HUES48 (cell line): ENCODE data around the gene FNDC5.
A peak's percentile ranks its signal among the peaks of the same experiment; 100 is the strongest.

Experiments
- H3K27ac ChIP-seq: one replicate; pipeline ENCODE4 v1.7.0; 2013; ENCODE audit warnings: low read depth, low read length, inconsistent platforms
- H3K27me3 ChIP-seq: 2 replicates; pipeline ENCODE4 v1.6.1; 2013; ENCODE audit warnings: mild to moderate bottlenecking, low read length; ENCODE audit not compliant: control insufficient read depth, insufficient read depth
- H3K36me3 ChIP-seq: 2 replicates; pipeline ENCODE4 v1.6.1; 2013; ENCODE audit warnings: low read length; ENCODE audit not compliant: control insufficient read depth, insufficient read depth
- H3K4me1 ChIP-seq: 2 replicates; pipeline ENCODE4 v1.6.1; 2013; ENCODE audit warnings: mild to moderate bottlenecking, low read length; ENCODE audit not compliant: control insufficient read depth, insufficient read depth
- H3K4me3 ChIP-seq: 2 replicates; pipeline ENCODE4 v1.5.1; 2013; ENCODE audit warnings: mild to moderate bottlenecking, low read depth, low read length
- H3K9ac ChIP-seq: 2 replicates; pipeline ENCODE4 v1.6.1; 2013; ENCODE audit warnings: mild to moderate bottlenecking, low read depth, low read length, moderate library complexity
- H3K9me3 ChIP-seq: 2 replicates; pipeline ENCODE4 v1.6.1; 2013; ENCODE audit warnings: low read length; ENCODE audit not compliant: control insufficient read depth, insufficient read depth

Gene FNDC5

DNA sequence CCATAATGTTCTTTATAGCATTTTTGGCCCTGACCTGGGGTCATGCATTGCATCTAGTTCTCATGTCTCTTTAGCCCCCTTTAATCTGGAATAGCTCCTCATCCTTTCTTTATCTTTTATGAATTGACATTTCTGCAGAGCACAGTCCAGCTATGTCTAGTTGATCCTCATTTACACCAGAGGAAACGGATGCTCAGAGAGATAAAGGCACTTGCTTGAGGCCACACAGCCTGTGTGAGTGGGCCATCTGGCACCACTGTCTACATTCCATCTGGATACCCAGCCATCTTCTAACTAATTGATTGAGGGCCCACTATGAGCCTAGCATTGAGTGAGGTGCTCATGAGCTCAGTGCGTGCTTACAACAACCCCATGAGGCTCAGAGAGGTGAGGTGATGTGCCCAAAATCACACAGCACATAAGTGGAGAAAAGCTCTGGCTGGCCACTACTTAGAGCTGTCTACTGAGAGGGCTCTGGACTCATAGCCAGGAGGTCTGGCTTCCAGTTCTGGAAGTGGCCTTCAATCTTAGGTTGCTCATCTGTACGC is 19.1 kb upstream of the FNDC5 start:
- Histone ChIP-seq H3K9me3 (no peaks in the 10 kb centered on the region), H3K4me3 (no peak overlapping the region), H3K27ac (no peak overlapping the region), H3K36me3 (no peaks in the 10 kb centered on the region), H3K27me3 (peaks cover 69% of the 10 kb centered on the region), H3K9ac (no peak overlapping the region), H3K4me1 (peaks cover 3% of the 10 kb centered on the region; the same call in 1 of the 2 replicates)

DNA sequence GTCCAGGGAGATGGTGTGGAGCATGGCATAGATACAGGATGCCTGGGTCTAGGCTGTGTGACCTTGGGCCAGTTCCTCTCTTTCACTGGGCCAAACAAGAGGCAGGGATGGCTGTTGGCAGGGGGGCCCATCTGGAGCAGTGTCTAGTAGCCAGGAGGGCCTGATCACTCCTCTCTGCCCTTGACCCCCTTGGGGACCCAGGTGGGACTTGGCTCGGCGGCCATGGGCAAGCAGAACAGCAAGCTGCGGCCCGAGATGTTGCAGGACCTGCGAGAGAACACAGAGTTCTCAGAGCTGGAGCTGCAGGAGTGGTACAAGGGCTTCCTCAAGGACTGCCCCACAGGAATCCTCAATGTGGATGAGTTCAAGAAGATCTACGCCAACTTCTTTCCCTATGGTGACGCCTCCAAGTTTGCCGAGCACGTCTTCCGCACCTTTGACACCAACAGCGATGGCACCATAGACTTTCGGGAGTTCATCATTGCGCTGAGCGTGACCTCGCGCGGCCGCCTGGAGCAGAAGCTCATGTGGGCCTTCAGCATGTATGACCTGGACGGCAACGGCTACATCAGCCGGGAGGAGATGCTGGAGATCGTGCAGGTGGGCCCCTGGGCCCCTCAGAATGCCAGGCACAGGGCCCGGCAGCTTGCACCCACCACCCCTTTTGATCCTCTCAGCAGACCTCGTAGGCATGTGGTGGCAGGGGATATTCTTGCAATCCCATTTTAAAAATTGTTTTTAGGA is 18.1 kb upstream of the FNDC5 start:
- Histone ChIP-seq H3K9ac (no peak overlapping the region), H3K4me3 (no peak overlapping the region), H3K9me3 (no peaks in the 10 kb centered on the region), H3K27me3 (peaks cover 72% of the 10 kb centered on the region), H3K27ac (no peak overlapping the region), H3K4me1 (no peaks in the 10 kb centered on the region; the same call in 1 of the 2 replicates), H3K36me3 (no peaks in the 10 kb centered on the region)

DNA sequence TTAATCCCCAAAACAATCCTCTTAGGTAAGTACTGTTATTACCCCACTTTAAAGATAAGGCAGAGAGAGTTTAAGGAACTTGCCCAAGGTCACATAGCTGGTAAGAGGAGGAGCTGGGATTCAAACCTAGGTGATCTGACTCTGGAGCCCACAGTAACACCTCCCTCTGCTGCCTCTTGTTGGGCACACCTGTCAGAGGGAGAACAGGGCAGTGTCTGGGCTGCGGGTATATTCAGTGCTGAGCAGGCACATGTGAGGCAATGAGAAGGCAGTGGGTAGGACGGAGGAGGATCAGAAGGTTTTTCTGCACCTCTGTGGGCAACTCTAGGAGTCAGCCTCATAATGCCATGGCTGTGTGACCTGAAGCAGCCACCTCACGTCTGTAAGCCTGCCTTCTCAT is 17.4 kb upstream of the FNDC5 start:
- Histone ChIP-seq H3K27me3 (peaks cover 72% of the 10 kb centered on the region), H3K4me3 (no peak overlapping the region), H3K36me3 (no peaks in the 10 kb centered on the region), H3K9ac (no peak overlapping the region), H3K9me3 (no peaks in the 10 kb centered on the region), H3K27ac (no peak overlapping the region), H3K4me1 (no peaks in the 10 kb centered on the region; the same call in 1 of the 2 replicates)

DNA sequence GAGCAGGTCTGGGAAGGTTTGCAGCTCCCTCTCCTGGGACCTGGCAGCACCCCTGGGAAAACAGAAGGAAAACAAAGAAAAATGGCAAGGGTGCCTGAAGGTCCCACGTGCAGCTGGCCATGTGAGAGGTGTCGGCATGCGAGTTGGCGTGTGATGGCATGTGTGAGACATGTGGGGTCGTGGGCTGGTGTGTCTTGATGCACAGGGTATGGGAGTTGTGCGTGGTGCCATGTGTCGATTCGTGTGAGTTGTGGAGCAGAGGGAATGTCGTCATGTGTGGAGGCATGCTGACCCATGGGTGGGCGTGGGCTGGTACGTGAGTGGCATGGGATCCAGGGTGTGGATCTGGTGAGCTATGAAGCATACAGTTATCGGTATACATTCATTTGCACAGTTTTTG is 16.9 kb upstream of the FNDC5 start:
- H3K4me3 ChIP-seq, result no peak overlapping the region
- H3K9me3 ChIP-seq, result no peaks in the 10 kb centered on the region
- no peaks in the 10 kb centered on the region; the same call in 1 of the 2 replicates for H3K4me1 ChIP-seq
- no peak overlapping the region for H3K9ac ChIP-seq
- no peaks in the 10 kb centered on the region for H3K36me3 ChIP-seq
- H3K27me3 ChIP-seq, result peaks cover 70% of the 10 kb centered on the region
- H3K27ac ChIP-seq, result no peak overlapping the region

DNA sequence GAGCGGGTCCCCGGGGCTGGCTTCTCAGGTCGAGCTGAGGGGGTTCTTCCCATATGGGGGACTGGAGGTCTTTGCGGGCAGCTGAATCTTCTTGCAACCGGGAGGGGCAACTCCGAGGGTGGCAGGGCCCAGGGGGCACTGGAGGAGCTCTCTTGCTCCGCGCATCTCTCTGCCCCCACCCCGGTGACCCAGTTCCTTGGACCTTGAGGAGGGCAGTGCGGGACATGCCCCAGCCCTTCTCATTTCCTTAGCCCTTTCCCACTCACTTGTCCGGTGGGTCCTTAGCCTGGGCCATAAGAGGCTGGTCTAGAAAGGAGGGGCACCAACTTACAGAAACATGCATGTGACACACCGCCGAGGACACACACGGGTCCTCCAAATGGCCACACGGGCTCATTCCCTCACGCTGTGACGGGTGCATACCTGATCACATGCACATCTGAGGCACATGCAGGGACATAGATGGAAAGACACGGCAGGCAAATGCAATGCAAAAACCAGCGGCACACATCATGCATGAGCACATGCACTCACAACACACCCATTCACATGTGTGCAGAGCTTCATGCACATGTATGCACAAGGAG is 16.2 kb upstream of the FNDC5 start:
- peaks cover 3% of the 10 kb centered on the region; the same call in 1 of the 2 replicates for H3K4me1 ChIP-seq
- H3K9me3 ChIP-seq, result no peaks in the 10 kb centered on the region
- peaks cover 63% of the 10 kb centered on the region for H3K27me3 ChIP-seq
- H3K27ac ChIP-seq, result no peak overlapping the region
- no peak overlapping the region for H3K4me3 ChIP-seq
- no peak overlapping the region for H3K9ac ChIP-seq
- H3K36me3 ChIP-seq, result no peaks in the 10 kb centered on the region

DNA sequence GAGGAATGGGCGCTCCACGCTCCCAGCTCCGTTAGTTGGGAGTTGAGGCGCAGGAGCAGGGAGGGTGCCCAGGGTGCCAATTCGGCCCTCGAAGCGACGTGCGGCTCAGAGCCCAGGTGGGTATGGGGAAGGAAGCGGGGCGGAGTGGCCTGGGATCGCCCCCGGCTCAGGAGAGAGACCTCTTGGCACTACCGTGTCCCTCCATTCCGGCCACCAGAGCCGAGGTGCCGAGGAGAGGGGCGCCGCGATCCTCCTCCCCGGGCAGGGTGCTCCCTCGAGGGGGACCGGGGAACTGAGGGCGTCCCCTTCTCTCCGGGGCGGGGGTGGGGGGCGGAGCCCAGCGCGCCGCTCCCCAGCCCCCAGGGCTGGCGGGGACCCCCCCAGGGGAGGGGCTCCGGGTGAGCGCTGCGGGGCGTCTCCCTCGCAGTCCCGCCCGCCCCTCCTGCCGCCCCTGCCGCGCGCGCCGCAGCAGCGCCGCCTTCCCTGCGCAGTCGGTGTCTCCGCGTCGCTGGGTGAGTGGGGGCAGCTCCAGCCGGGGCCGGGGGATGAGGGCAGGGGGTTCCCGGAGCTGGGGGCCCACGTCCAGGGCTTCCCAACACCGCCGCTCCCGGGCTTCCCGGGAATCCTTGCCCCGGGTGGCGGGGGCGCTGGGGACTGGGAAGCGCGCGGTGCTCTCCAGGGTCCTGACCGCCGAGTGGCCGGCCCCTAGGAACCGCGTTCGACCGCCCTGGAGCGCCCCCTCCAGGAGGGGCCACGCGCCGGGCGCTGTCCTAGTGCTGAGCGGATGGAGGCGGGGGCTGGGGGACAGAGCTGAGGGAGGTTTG is 15.5 kb upstream of the FNDC5 start, which contains the start of gene HPCA:
TSS of gene HPCA (plus strand) at position 488 of the 824 bp plus-strand sequence. CDS start 2,408 bp downstream, outside the sequence.
- Histone ChIP-seq H3K9ac (no peak within 1 kb of the TSS), H3K27me3 (peaks cover 56% of the 10 kb centered on the region), H3K27ac (no peak within 1 kb of the TSS), H3K4me3 (peak within 1 kb of the TSS; percentile 56), H3K36me3 (no peaks in the 10 kb centered on the region), H3K4me1 (peaks cover 5% of the 10 kb centered on the region; the same call in 1 of the 2 replicates), H3K9me3 (no peaks in the 10 kb centered on the region)

DNA sequence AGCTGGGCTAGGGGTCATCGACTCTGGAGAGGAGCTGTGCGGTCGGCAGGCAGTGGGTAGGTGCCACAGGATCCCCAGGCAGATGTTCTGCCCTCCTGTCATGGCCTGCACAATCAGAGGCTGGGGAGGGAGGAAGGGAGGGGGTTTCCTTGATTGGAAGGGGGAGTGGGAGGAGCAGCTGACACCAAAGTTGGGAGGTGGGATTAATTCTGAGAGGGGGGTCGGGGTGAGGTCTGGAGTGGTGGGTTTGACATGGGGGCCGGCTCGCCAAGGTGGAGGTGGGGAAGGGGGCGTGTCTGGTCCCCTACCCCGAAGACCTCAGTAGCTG is 14.9 kb upstream of the FNDC5 start:
- Histone ChIP-seq H3K4me1 (peaks cover 5% of the 10 kb centered on the region; the same call in 1 of the 2 replicates), H3K27ac (no peak overlapping the region), H3K9ac (no peak overlapping the region), H3K9me3 (no peaks in the 10 kb centered on the region), H3K4me3 (peak overlapping the region; percentile 56), H3K27me3 (peaks cover 50% of the 10 kb centered on the region), H3K36me3 (no peaks in the 10 kb centered on the region)

DNA sequence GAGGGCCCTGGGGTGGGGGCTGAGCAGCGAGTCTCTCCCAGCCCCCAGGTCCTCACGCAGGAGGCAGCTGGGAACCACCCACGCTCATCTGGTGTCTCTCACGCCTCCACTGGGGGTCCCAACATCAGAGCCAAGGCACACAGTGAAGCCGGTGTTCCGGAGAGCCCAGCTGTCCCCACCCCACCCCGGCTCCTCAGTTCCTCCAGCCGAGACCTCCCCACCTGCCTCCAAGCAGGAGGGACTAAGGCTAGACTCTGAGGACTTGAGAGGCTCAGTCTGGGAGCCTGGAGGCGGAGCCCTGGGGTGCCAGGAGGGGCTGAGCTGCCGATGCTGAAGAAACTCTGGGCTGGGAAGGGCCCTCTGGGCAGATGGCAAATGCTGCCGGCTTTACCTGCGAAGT is 14.0 kb upstream of the FNDC5 start:
- Histone ChIP-seq H3K4me3 (no peak overlapping the region), H3K4me1 (peaks cover 5% of the 10 kb centered on the region; the same call in 1 of the 2 replicates), H3K9ac (no peak overlapping the region), H3K27me3 (peaks cover 41% of the 10 kb centered on the region), H3K36me3 (no peaks in the 10 kb centered on the region), H3K9me3 (no peaks in the 10 kb centered on the region), H3K27ac (no peak overlapping the region)

DNA sequence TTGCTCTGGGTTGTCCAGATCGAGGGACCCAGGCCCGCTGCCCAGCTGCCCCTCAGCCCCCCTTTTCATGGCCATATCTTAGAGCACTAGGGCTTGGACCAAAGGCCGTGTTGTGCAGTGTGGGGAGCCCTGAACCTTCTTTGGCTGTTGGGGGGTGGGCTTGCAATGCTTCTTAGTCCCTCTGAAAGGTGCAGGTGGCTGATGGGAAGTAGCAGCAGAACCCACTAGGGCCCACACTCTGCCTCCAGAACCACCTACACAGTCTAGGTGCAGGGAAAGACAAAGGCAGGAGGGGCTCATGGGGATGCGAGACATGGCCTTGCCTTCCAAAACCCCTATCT is 13.3 kb upstream of the FNDC5 start:
- Histone ChIP-seq H3K4me3 (no peak overlapping the region), H3K27me3 (peaks cover 35% of the 10 kb centered on the region), H3K36me3 (no peaks in the 10 kb centered on the region), H3K9ac (no peak overlapping the region), H3K27ac (no peak overlapping the region), H3K9me3 (no peaks in the 10 kb centered on the region), H3K4me1 (peaks cover 5% of the 10 kb centered on the region; the same call in 1 of the 2 replicates)

DNA sequence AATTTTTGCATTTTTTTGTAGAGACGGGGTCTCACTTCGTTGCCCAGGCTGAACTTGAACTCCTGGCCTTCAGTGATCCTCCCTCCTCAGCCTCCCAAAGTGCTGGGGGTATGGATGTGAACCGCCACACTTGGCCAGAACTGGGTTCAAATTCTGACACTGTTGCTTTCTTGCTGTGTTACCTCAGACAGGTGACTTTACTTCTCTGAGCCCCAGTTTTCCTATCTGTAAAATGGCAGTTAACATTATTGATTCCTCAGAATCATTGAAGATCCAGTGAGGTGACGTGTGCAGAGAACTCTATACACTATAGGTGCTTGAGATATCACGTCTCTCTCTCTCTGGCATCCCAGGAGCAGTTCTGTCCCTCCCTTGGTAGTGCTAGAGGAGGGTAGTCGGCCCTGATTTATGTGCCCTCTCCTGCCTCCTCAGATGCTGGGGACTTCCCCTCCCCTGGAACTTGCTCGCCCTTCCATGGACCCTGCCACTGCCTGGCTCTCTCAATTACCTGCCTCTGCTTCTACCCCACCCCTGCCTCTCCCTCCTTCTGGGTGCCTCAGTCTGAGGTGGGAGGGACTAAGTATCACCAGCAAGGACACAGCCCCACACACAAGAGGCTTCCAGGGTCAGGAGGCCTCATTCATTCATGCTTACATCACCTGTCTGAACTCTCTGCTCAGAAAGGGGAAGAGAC is 12.8 kb upstream of the FNDC5 start:
- Histone ChIP-seq H3K9me3 (no peaks in the 10 kb centered on the region), H3K4me3 (no peak overlapping the region), H3K27me3 (peaks cover 30% of the 10 kb centered on the region), H3K27ac (no peak overlapping the region), H3K9ac (no peak overlapping the region), H3K4me1 (peaks cover 5% of the 10 kb centered on the region; the same call in 1 of the 2 replicates), H3K36me3 (no peaks in the 10 kb centered on the region)
